Muscle of back (tissue), 11 donors: ENCODE measurements around the gene ZFHX3. TPM values are rescaled to one million over a fixed set of nuclear protein-coding genes. Genes with fewer than 3 reads are reported as not detected.

Source experiments
- DNase-seq, 3 donors: peaks; one replicate each; pipeline versions ENCODE4 v3.0.0 to v3.0.0-alpha.2; 2013
- polyA plus RNA-seq, 10 donors: library from polyadenylated mRNA; unstranded; fragments of 120-200 nt; gene quantifications; one replicate each; pipeline ENCODE4 v1.2.1, GENCODE V29; 2013; ENCODE audit not compliant: insufficient read length in 10 of 10

ZFHX3 gene
- polyA plus RNA-seq, 10 donors: 7.4 to 13.0 (median 11.1) TPM

- DNase-seq: no peak
These were observed 145.7 kb downstream of the ZFHX3 start for GRCh38 chr16:72902206-72902605.

DNA sequence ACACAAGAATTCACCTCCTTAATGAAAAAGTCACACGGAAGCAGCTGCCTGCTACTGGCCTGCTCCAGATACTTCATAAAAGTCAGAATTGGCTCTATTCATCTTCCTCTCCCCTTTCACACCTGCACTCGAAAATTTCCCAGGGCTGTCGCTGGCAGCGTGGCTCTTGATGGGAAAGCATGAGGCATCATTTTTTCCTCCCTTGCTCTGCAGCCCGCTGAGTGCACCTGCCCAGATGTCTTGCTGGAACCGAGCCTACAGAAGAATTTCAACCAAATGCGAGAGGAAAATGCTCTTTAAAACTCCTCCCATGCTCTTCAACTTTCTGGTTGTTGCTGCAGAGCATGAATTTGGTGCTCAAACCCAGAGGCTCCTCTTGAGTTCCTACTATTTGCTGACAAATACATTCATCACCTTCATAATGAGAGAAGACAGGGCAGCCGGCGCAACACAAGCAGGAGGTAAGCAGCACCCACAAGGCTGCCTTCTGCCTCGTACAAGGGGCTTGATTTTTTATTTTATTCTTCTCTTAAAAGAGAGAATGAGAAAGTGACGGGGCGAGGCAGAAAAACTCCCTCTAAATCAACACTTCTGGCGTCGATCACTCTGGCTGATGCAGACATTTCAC, 146.8 kb downstream of the ZFHX3 start:
- DNase-seq: peak in 2 of 3 donors; percentile 40 to 49

GRCh38 chr16:72898216-72898825, 149.6 kb downstream of the ZFHX3 start:
- no peak for DNase-seq

DNA sequence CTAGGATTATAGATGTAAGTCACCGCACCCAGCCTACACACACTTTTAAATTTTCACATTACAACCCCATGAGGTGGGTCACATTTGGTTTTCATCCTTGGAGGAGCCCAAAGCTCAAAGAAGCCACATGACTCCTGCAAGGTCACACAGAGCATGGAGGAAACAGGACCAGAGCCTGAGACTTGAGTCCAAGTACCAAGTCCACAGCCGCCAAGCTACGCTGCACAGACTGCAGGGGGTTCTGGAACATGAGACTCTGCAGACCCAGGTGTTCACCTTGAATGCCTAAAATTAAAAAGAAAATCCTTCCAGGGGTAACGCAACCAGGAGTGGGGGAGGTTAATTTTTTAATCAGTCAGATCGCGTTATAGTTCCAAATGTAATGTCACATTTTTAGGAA, 150.2 kb downstream of the ZFHX3 start:
- DNase-seq: no peak

DNA sequence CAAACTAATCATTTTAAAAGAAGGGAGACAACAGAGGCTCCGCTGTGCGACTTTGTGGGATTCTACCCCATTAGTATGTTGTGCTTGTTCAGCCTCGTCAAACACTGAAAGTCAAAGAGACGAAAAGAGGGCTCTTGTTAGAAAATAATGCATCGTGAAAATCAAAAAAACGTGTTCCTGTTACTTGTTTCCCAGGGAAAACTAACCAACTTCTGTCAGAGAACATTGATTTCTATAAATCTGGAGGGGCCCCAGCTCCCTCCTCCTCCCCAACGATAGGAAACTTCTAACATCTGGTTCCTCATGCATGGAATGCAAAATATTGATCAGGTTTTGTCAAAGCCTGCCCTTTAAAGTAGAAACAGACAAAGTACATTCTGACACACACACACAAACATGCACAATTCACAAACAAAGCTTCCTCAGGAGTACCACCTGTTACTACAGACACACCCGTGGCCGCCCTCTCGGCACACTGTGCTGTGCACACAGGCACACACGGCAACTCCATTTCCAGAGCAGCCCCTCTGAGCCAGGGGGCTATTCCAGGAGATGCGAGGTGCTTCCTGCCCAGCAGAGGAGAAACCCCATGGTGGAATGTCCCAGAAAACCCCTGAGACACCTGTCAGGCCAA, 151.3 kb downstream of the ZFHX3 start:
- no peak for DNase-seq

DNA sequence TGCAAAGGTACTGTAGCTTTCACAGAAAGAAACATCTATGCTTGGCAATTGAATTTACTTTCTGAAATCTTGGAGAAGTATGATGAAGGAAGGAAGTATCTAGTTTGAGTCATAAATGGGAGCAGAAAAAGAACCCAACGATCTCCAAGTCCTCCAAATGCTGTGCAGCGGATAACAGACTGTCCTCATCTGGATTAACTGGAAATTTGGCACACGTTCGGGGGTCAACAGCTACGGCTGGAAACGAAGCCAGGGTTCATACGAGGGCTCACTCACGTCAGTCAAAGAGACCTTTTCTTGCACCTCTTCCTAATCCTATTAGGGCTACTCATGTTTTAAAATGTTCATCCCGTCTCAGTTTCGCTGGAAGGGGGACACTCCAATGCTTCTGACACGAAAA, 152.0 kb downstream of the ZFHX3 start:
- DNase-seq: no peak

- DNase-seq: peak in 1 of 3 donors; percentile 41
These were observed 153.4 kb downstream of the ZFHX3 start for GRCh38 chr16:72894293-72895151.

DNA sequence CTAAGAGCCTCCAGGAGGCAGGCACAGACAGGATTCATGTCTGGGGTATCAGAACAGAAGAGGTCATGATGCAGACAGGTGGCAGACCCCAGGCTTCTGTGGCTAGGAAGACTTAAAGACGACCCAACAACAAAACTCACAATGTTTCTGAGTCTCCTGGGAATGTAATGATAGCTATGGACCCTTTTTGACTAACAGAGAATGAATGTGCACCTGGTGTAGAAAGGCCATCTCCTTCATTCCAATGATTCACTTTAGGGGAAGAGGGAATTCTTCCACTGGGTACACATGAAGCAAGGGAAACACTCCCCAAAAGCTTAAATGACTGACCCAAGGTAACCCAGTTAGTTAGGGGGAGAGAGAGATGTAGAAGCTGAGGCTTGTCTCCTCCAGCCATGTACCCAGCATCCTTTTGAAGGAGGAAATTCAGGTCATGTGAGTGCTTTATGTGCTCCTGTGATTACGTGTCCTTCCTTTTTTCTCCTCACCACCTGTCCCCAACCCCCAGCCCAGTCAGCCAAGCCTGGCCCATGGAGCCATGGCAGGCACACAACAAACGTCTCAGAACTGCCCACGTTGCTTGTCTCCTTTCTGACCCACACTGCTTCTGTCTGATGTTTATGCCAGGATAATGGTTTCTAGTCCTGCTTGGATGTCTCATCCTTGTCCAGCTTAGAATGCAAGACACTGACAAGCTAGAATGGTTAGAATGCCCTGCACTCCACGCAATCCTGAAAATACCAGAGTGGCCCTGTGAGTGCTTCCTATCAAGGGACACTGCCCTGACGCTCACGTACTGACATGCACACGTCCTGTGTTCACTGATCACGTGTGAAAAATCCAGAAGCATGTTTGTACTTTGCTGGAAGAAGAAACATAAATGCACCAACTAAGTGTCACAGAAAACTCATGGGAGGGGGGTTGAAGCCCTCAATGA, 156.4 kb downstream of the ZFHX3 start:
- DNase-seq: no peak

DNA sequence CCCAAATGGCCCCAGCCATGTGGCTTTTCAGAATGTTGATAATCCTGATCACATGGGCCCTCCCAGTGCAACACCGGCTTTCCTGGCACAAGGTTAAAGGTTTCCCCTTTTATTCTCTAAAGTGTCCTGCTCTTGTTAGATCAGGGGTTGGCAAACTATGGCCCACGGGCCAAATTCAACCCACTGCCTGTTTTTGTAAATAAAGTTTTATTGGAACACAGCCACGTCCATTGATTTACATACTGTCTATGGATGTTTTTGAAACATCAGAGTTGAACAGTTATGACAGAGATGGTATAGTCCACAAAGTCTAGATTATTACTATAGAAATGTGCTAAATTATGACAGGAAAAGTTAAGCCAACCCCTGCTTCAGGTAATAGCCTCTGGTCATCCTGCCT, 157.3 kb downstream of the ZFHX3 start:
- no peak for DNase-seq

GRCh38 chr16:72889616-72890582, 158.0 kb downstream of the ZFHX3 start:
- DNase-seq: no peak

- no peak for DNase-seq
These were observed 160.4 kb downstream of the ZFHX3 start for GRCh38 chr16:72887537-72887936.

- DNase-seq: no peak
These were observed 161.5 kb downstream of the ZFHX3 start for GRCh38 chr16:72886346-72886974.

- DNase-seq: no peak
These were observed 163.4 kb downstream of the ZFHX3 start for GRCh38 chr16:72884573-72884972.

DNA sequence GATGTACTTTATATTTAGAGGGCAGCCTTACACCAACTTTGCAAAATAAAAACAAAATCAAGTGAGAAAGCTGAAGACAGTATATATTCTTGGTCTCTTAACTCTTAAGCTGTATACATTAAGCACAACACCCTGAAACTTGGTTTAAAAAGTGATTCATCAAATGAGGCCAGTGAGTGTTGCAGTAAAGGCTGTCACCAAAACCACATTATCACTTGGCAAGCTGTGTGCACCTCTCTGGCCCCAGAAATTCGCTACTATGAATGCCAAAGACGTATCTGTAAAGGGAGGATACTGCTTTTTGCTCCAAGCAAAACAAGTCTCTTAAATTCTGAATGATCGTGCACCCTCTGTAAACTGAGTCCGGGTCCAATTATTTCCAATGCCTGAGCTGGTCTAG, 163.9 kb downstream of the ZFHX3 start:
- DNase-seq: no peak

DNA sequence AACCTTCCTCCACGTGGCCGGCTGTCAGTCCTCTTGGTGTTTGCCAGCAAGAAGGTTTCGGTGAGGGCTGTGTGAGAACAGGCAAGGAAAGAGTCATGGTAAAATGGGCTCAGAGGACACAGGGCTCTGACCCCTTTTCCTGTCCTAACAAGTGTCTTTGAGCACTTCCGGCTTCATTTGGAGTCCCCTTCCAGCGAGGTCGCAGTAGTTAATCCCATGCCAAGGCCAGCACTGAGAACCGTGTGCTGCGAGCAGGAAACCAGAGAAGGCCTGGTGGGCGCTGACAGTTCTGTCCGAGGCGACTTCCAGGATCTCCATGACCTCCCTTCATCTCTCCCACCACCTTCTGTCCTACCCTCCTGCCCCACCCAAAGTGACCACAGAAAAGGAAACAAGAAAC, 168.1 kb downstream of the ZFHX3 start:
- no peak for DNase-seq

DNA sequence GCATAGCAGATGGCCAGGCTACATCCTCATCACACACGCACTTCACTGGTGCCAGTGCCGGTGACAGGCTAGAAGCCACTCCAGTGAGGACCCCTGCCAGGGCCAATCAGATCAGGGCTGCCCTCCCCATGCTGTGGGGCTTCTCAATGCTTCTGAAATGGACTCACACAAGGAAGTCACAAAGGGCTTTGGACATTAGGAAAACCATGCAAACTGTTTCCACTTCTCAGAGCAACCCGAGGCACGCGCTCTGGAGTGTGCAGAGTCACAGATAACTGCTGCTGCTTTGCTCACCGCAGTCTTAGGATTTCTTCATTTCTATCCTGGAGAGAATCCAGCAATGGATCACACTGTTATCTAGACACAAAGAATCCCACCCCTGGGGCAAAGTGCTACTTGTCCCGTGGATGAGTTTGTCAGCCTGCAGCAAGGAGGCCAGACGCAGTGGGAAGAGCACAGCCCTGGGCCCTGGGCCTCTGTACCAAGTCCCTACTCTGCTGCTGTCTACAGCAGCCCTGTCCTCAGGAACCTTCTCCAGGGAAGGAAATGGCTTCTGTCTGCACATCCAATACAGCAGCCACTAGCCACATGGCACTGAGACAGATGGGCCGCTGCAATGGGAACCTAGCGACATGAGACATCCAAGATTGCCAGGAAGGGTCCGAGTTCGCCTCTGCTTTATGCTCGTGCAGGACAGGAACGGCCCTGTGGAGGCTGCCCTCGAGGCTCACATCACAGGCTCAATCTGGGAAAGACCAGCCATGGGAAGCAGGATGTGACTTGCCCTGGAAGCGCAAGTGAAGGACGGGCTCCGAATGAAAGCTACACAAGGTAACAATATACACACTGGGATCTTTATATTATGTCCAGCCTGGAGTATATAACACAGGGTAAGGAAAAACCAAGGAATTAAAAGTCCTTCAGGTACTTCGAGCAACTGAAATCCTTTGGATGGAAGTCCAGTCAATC, 169.3 kb downstream of the ZFHX3 start:
- DNase-seq: no peak

DNA sequence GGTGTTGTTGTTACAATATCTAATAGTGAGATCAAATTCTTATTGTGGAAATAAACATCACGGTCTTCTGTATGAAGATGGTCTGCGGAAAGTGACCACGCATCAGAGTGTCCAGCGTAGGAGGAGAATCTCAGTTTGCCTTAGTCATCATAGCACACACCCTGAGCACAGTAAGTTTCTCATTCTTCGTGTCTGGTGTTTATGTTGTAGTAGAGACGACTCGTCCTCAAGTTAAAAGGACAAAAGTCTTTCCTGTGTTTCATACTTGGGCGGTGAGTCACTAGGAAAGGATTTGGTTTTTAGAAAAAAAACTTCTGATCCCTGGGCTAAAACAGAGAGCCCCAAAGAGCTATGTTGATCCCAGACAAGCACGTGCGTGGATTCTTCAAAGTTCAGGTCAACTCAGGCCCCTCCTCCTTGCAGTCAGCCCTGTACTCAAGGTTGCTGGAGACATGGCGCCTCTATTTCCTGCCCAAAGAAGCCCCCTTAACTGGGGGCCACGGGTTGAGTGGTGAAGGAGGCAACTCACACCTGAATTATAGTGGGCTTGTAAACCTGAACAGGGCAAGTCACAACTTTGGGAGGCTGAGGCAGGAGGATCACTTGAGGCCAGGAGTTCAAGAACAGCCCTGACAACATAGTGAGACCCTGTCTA, 170.4 kb downstream of the ZFHX3 start:
- peak in 1 of 3 donors; percentile 58 for DNase-seq

DNA sequence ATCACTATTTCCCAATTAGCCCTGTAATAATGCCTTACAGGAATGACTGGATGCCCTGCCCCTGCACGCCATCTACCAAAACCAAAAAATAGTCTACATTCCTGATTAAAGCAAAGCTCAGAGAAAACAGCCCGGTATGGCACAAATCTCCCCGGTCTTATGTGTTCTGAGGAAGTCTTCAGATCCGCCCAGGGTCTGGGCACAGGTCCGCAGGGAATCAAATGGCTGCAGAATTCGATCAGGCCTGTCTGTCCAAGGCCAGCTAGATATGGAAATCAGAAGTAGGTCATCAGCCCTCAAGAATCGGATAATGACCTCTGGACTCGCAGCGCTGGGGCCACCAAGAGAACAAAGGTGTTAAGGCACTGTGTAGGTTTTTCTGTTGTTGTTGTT, 171.0 kb downstream of the ZFHX3 start:
- no peak for DNase-seq
